CD4-positive, alpha-beta memory T cell (primary cell): ENCODE measurements around the gene CNTN4. TPM values are rescaled to one million over a fixed set of nuclear protein-coding genes. Genes with fewer than 3 reads are reported as not detected.

Experiments
- CTCF ChIA-PET: fragments of 350-600 bp; sonication (Branson Sonifier 250); formaldehyde crosslinking; loops from one replicate; lab custom pipeline; 2021; ENCODE audit warnings: inconsistent platforms; ENCODE audit not compliant: partially characterized antibody; lab: Charles Lee
- POLR2A ChIA-PET: fragments of 350-600 bp; sonication (Branson Sonifier 250); formaldehyde crosslinking; loops from one replicate; lab custom pipeline; 2021; ENCODE audit not compliant: partially characterized antibody; lab: Charles Lee
- DNase-seq, 5 donors: peaks; one replicate each; pipeline versions ENCODE4 v3.0.0 to v3.0.0-alpha.2; 2020 to 2022; ENCODE audit warnings: mixed read lengths in 1 of 5
- H3K27ac ChIP-seq: one replicate; pipeline ENCODE4 v1.7.0; 2013; ENCODE audit warnings: low read depth, low read length
- H3K27me3 ChIP-seq: 2 replicates; pipeline ENCODE4 v1.7.0; 2013; ENCODE audit warnings: mild to moderate bottlenecking, low read length, moderate library complexity; ENCODE audit not compliant: insufficient read depth
- H3K36me3 ChIP-seq: 2 replicates; pipeline ENCODE4 v1.7.0; 2013; ENCODE audit warnings: mild to moderate bottlenecking, low read length, moderate library complexity; ENCODE audit not compliant: insufficient read depth
- H3K4me1 ChIP-seq: 2 replicates; pipeline ENCODE4 v1.7.0; 2013; ENCODE audit warnings: mild to moderate bottlenecking, low read length, moderate library complexity; ENCODE audit not compliant: insufficient read depth
- H3K4me3 ChIP-seq, 2 donors: one replicate each; pipeline ENCODE4 v1.7.0; 2013; ENCODE audit warnings: low read length in 2 of 2, mild to moderate bottlenecking in 1 of 2
- H3K9me3 ChIP-seq, 2 donors: one replicate each; pipeline ENCODE4 v1.7.0; 2013; ENCODE audit warnings: low read length in 2 of 2, control low read depth in 1 of 2; ENCODE audit not compliant: control insufficient read depth in 1 of 2
- H3K27ac Mint-ChIP-seq, 7 donors: one replicate each; pipeline ENCODE4 v1.8.0; 2020 to 2021; ENCODE audit warnings: mixed read lengths in 7 of 7, mild to moderate bottlenecking in 6 of 7, inconsistent platforms in 3 of 7, moderate library complexity in 3 of 7
- H3K27me3 Mint-ChIP-seq, 2 donors: one replicate each; pipeline ENCODE4 v1.8.0; 2020 to 2021; ENCODE audit warnings: mixed read lengths in 2 of 2
- H3K36me3 Mint-ChIP-seq, 2 donors: one replicate each; pipeline ENCODE4 v1.8.0; 2020 to 2021; ENCODE audit warnings: mixed read lengths in 2 of 2, inconsistent platforms in 1 of 2, mild to moderate bottlenecking in 1 of 2
- H3K4me1 Mint-ChIP-seq, 4 donors: one replicate each; pipeline ENCODE4 v1.8.0; 2020 to 2021; ENCODE audit warnings: mixed read lengths in 4 of 4, mild to moderate bottlenecking in 1 of 4
- H3K4me3 Mint-ChIP-seq, 8 donors: one replicate each; pipeline ENCODE4 v1.8.0; 2020 to 2021; ENCODE audit warnings: mixed read lengths in 8 of 8, mild to moderate bottlenecking in 7 of 8, moderate library complexity in 6 of 8, inconsistent platforms in 3 of 8
- H3K9me3 Mint-ChIP-seq, 8 donors: one replicate each; pipeline ENCODE4 v1.8.0; 2020 to 2021; ENCODE audit warnings: mixed read lengths in 8 of 8, mild to moderate bottlenecking in 5 of 8, inconsistent platforms in 3 of 8, moderate library complexity in 1 of 8
- intact Hi-C: fragments of 100-400 bp; cut with micrococcal nuclease; formaldehyde crosslinking; loops from one replicate; pipeline ENCODE4 v1.15.1; 2023
- polyA plus RNA-seq, 2 donors: library from polyadenylated mRNA; unstranded; fragments of 300-500 nt; fragmentation: Illumina TruSeq; gene quantifications; one replicate each; pipeline ENCODE4 v1.2.3, GENCODE V29; 2021
- total RNA-seq, 2 experiments: library from RNA; stranded (reverse); gene quantifications; one replicate each; pipeline ENCODE4 v1.2.3, GENCODE V29; 2021

The CNTN4 gene
- total and polyA plus RNA-seq, 4 experiments from 2014 or later, result not detected

GRCh38 chr3:2262204-2262603, 163.5 kb downstream of the CNTN4 start:
- H3K27me3 ChIP-seq, result no peaks in the 10 kb centered on the region
- H3K27me3 Mint-ChIP-seq, result no peaks in the 10 kb centered on the region
- no peak overlapping the region for H3K4me3 ChIP-seq
- no peaks in the 10 kb centered on the region for H3K4me1 ChIP-seq
- POLR2A ChIA-PET, result no interaction called here
- no peaks in the 10 kb centered on the region for H3K4me1 Mint-ChIP-seq
- no peak overlapping the region for H3K27ac ChIP-seq
- no peak overlapping the region for H3K4me3 Mint-ChIP-seq
- intact Hi-C loops, result no loop called here
- no peak for DNase-seq
- peaks cover 0 to 10% (median 0%) of the 10 kb centered on the region in 8 donors for H3K9me3 Mint-ChIP-seq
- H3K36me3 Mint-ChIP-seq, result no peaks in the 10 kb centered on the region
- no peaks in the 10 kb centered on the region for H3K36me3 ChIP-seq
- CTCF ChIA-PET, result no interaction called here
- no peaks in the 10 kb centered on the region for H3K9me3 ChIP-seq
- H3K27ac Mint-ChIP-seq, result no peak overlapping the region

- no peak for DNase-seq
- no peak overlapping the region for H3K4me3 ChIP-seq
- ChIA-PET CTCF (no interaction called here), POLR2A (no interaction called here)
- H3K9me3 ChIP-seq, result no peaks in the 10 kb centered on the region
- Mint-ChIP-seq H3K9me3 (peaks cover 0 to 2% (median 0%) of the 10 kb centered on the region in 8 donors), H3K36me3 (no peaks in the 10 kb centered on the region), H3K4me1 (no peaks in the 10 kb centered on the region), H3K4me3 (no peak overlapping the region), H3K27ac (no peak overlapping the region), H3K27me3 (peaks cover 0 to 1% of the 10 kb centered on the region in 2 donors)
- intact Hi-C loops, result no loop called here
- no peak overlapping the region for H3K27ac ChIP-seq
- no peaks in the 10 kb centered on the region for H3K4me1 ChIP-seq
- H3K27me3 ChIP-seq, result no peaks in the 10 kb centered on the region
- no peaks in the 10 kb centered on the region for H3K36me3 ChIP-seq
Observed at GRCh38 chr3:2266606-2267005, 167.9 kb downstream of the CNTN4 start.

DNA sequence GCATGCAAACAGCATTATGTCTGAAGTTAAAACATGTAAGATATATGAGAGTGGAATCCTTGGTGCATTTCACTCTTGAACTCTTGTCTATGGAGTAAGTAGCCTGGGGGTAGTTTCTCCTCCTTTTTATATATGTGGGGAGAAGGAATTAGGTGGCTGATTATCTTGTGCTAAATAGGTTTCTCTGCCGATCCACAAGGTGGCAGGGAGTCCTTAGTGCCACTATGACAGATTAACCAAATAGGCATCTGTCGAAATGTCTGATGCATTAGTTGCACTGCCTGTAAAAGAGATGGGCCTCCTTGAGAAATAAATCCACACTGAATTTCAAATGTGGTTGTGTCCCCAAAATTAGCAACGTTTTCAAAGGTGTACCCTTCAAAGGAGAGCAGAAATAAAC, 170.1 kb downstream of the CNTN4 start:
- H3K36me3 Mint-ChIP-seq, result no peaks in the 10 kb centered on the region
- CTCF ChIA-PET, result no interaction called here
- no peaks in the 10 kb centered on the region for H3K4me1 ChIP-seq
- H3K4me1 Mint-ChIP-seq, result no peaks in the 10 kb centered on the region
- H3K27me3 ChIP-seq, result no peaks in the 10 kb centered on the region
- H3K4me3 ChIP-seq, result no peak overlapping the region
- peaks cover 0 to 1% of the 10 kb centered on the region in 2 donors for H3K27me3 Mint-ChIP-seq
- H3K9me3 Mint-ChIP-seq, result no peaks in the 10 kb centered on the region
- H3K27ac Mint-ChIP-seq, result no peak overlapping the region
- H3K36me3 ChIP-seq, result no peaks in the 10 kb centered on the region
- intact Hi-C loops, result no loop called here
- no peaks in the 10 kb centered on the region for H3K9me3 ChIP-seq
- no peak for DNase-seq
- POLR2A ChIA-PET, result no interaction called here
- no peak overlapping the region for H3K4me3 Mint-ChIP-seq
- H3K27ac ChIP-seq, result no peak overlapping the region

GRCh38 chr3:2274526-2274925, 175.9 kb downstream of the CNTN4 start:
- ChIA-PET CTCF (no interaction called here), POLR2A (no interaction called here)
- no peak overlapping the region for H3K27ac ChIP-seq
- no peaks in the 10 kb centered on the region for H3K36me3 ChIP-seq
- intact Hi-C loops, result no loop called here
- no peaks in the 10 kb centered on the region for H3K27me3 ChIP-seq
- Mint-ChIP-seq H3K9me3 (peaks cover 0 to 2% (median 0%) of the 10 kb centered on the region in 8 donors), H3K27me3 (peaks cover 0 to 1% of the 10 kb centered on the region in 2 donors), H3K27ac (no peak overlapping the region), H3K4me3 (no peak overlapping the region), H3K4me1 (no peaks in the 10 kb centered on the region), H3K36me3 (no peaks in the 10 kb centered on the region)
- H3K9me3 ChIP-seq, result no peaks in the 10 kb centered on the region
- H3K4me1 ChIP-seq, result no peaks in the 10 kb centered on the region
- H3K4me3 ChIP-seq, result no peak overlapping the region
- DNase-seq, result no peak

DNA sequence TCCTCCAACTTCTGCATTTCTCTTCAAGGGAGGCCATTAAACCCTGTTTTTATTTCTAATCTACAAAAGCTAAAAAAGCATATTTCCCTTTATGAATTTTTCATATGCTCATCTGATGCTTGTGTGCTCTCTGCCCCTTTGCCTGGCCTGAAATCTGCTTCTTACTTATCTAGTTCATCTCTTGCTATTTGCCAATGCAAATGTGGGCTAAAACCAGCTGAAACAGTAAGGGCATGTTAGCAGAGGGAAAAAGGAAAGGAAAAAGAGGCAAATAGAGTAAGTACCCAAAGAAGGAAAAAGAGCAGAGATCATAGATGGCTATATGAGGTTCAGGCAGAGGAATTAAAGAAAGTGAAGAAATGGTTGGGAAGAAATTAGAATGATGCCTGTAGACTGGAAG, 185.2 kb downstream of the CNTN4 start:
- Histone ChIP-seq H3K27ac (no peak overlapping the region), H3K4me3 (no peak overlapping the region), H3K27me3 (no peaks in the 10 kb centered on the region), H3K36me3 (no peaks in the 10 kb centered on the region), H3K4me1 (no peaks in the 10 kb centered on the region), H3K9me3 (no peaks in the 10 kb centered on the region)
- Mint-ChIP-seq H3K4me1 (no peaks in the 10 kb centered on the region), H3K27me3 (peaks cover 0 to 2% of the 10 kb centered on the region in 2 donors), H3K9me3 (no peaks in the 10 kb centered on the region), H3K4me3 (no peak overlapping the region), H3K36me3 (no peaks in the 10 kb centered on the region), H3K27ac (no peak overlapping the region)
- ChIA-PET POLR2A (no interaction called here), CTCF (no interaction called here)
- intact Hi-C loops, result no loop called here
- no peak for DNase-seq

DNA sequence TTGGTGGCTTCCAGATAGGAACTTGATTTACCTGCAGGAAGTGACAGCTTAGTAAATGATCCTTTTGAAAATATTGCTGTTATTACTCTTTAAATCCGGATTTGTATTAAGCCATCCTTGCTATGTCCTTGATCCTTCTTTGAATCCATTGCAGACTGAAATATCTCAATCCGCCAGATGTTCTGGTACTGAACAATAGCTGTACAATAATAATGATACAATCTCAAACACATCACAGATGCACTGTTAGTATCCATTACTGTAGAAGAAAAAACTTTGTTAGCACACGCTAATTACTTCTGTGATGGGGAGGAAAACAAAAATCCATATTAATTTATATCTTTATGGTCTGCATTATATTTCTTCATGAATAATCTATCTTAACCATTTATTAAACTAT, 202.3 kb downstream of the CNTN4 start:
- Mint-ChIP-seq H3K4me1 (no peaks in the 10 kb centered on the region), H3K36me3 (no peaks in the 10 kb centered on the region), H3K27me3 (no peaks in the 10 kb centered on the region), H3K9me3 (peaks cover 0 to 9% (median 3%) of the 10 kb centered on the region in 8 donors), H3K27ac (no peak overlapping the region), H3K4me3 (no peak overlapping the region)
- DNase-seq, result no peak
- Histone ChIP-seq H3K4me1 (no peaks in the 10 kb centered on the region), H3K36me3 (no peaks in the 10 kb centered on the region), H3K4me3 (no peak overlapping the region), H3K27me3 (no peaks in the 10 kb centered on the region), H3K9me3 (no peaks in the 10 kb centered on the region), H3K27ac (no peak overlapping the region)
- intact Hi-C loops, result no loop called here
- CTCF ChIA-PET, result no interaction called here
- POLR2A ChIA-PET, result no interaction called here

GRCh38 chr3:2301361-2301760, 202.7 kb downstream of the CNTN4 start:
- H3K36me3 ChIP-seq, result no peaks in the 10 kb centered on the region
- H3K27ac ChIP-seq, result no peak overlapping the region
- H3K4me1 Mint-ChIP-seq, result no peaks in the 10 kb centered on the region
- H3K27me3 ChIP-seq, result no peaks in the 10 kb centered on the region
- H3K9me3 Mint-ChIP-seq, result peaks cover 0 to 7% (median 3%) of the 10 kb centered on the region in 8 donors
- H3K36me3 Mint-ChIP-seq, result no peaks in the 10 kb centered on the region
- ChIA-PET POLR2A (no interaction called here), CTCF (no interaction called here)
- intact Hi-C loops, result no loop called here
- no peak overlapping the region for H3K4me3 Mint-ChIP-seq
- H3K27me3 Mint-ChIP-seq, result no peaks in the 10 kb centered on the region
- H3K27ac Mint-ChIP-seq, result no peak overlapping the region
- no peak overlapping the region for H3K4me3 ChIP-seq
- no peaks in the 10 kb centered on the region for H3K4me1 ChIP-seq
- H3K9me3 ChIP-seq, result no peaks in the 10 kb centered on the region
- no peak for DNase-seq

DNA sequence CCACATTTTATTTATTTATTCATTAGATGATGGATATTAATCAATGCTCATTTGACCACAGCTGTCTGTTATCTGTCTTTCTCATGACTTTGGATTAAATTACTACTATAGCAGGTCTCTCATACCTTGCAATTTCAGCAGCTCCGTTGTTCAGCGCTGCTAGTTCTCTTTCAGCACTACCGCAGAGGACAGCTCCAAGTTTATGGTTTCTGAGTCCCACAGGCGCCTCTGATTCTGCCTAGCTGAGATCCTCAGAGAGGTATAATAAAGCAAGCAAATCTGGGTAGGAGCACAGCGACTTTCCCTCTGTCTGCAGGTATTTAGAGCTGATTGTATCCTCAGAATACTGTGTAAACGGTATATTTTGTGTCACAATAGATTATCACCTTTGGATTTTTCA, 204.9 kb downstream of the CNTN4 start:
- intact Hi-C loops, result no loop called here
- no peak overlapping the region for H3K4me3 ChIP-seq
- Mint-ChIP-seq H3K36me3 (no peaks in the 10 kb centered on the region), H3K4me1 (no peaks in the 10 kb centered on the region), H3K4me3 (no peak overlapping the region), H3K27ac (no peak overlapping the region), H3K9me3 (peaks cover 0 to 7% (median 3%) of the 10 kb centered on the region in 8 donors), H3K27me3 (no peaks in the 10 kb centered on the region)
- ChIA-PET POLR2A (no interaction called here), CTCF (no interaction called here)
- no peaks in the 10 kb centered on the region for H3K4me1 ChIP-seq
- no peaks in the 10 kb centered on the region for H3K9me3 ChIP-seq
- H3K27ac ChIP-seq, result no peak overlapping the region
- DNase-seq, result no peak
- no peaks in the 10 kb centered on the region for H3K27me3 ChIP-seq
- H3K36me3 ChIP-seq, result no peaks in the 10 kb centered on the region
